ENCODE results near the gene SKOR1.

GRCh38 chr15:67827562-67828277 lies 2.4 kb downstream of the SKOR1 start:
- TF ChIP-seq EZH2 (IDR thresholded peaks at IDR 0.05; ENCODE audit: borderline replicate concordance, low read length): no peak
- no peak for TF ChIP-seq CTCF (IDR thresholded peaks at IDR 0.05; ENCODE audit: low read length)

Data from OCI-LY1 (cell line).